Measurements from ENCODE around the gene CAND2.

DNA sequence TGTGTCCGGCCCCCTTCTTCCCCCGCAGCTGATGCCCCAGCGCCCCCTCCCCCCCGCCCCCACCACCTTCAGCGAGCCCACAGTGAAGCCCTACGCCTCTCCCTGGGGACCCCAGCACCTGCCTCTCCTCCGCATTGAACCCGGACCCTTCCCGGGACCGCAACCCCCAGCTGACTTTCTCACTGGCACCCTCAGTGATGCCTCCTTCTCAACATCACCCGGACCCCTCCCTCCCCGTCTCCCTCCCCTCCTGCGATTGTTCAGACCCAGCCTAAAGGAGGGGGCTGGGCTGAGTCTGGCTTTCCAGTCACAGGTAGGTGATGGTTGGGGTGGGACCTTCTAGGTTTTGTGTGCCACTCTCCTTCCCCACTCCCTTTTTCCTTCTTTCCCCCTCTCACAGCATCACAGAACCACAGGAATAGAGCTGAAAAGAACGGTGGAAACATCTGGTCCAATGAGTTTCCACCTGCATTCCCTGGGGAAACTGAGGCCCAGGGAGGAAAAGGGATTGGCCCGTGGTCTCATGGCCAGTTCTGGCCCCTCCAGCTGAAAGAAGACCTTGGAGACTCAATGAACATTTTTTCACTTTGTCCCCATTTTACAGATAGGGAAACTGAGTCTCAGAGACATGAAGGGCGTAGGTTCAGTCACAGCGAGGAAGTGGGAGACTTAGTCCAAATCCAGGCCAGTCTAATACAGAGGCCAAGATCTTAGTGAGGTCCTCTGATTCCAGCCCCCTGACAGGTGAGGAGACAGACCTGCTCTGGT, 828 bp downstream of the CAND2 start:
- TF ChIP-seq, protein P1, sequence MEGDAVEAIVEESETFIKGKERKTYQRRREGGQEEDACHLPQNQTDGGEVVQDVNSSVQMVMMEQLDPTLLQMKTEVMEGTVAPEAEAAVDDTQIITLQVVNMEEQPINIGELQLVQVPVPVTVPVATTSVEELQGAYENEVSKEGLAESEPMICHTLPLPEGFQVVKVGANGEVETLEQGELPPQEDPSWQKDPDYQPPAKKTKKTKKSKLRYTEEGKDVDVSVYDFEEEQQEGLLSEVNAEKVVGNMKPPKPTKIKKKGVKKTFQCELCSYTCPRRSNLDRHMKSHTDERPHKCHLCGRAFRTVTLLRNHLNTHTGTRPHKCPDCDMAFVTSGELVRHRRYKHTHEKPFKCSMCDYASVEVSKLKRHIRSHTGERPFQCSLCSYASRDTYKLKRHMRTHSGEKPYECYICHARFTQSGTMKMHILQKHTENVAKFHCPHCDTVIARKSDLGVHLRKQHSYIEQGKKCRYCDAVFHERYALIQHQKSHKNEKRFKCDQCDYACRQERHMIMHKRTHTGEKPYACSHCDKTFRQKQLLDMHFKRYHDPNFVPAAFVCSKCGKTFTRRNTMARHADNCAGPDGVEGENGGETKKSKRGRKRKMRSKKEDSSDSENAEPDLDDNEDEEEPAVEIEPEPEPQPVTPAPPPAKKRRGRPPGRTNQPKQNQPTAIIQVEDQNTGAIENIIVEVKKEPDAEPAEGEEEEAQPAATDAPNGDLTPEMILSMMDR (conservative IDR thresholded peaks at IDR 0.05) = no peak
- TF ChIP-seq EZH2 (IDR thresholded peaks at IDR 0.05; ENCODE audit: low read depth) = no peak

All from PC-9 (cell line).